Ovary (tissue), 10 donors: Measurements from ENCODE around the gene OBSCN. TPM values are rescaled to one million over a fixed set of nuclear protein-coding genes. Genes with fewer than 3 reads are reported as not detected.

ENCODE experiments used
- DNase-seq, 5 donors: peaks; one replicate each; pipeline ENCODE4 v3.0.0-alpha.2; 2019 to 2020
- H3K27ac ChIP-seq, 2 donors: fragments of 200-600 bp; one replicate each; pipeline versions ENCODE4 v1.5.1 to v1.8.0; 2019 to 2022
- H3K27me3 ChIP-seq: fragments of 200-600 bp; one replicate; pipeline ENCODE4 v1.8.0; 2022
- H3K36me3 ChIP-seq: fragments of 200-600 bp; sonication (generic); one replicate; pipeline ENCODE4 v1.5.1; 2019
- H3K4me1 ChIP-seq: one replicate; pipeline ENCODE4 v1.8.1; 2013; ENCODE audit warnings: mild to moderate bottlenecking, moderate library complexity; ENCODE audit not compliant: insufficient read depth
- H3K4me3 ChIP-seq: fragments of 200-600 bp; sonication (generic); one replicate; pipeline ENCODE4 v1.5.1; 2017
- H3K9me3 ChIP-seq, 2 donors: fragments of 200-600 bp in 1 of 2; sonication (generic) in 1 of 2; one replicate each; pipeline versions ENCODE4 v1.5.1 to v1.8.1; 2013 to 2019; ENCODE audit warnings: mild to moderate bottlenecking in 1 of 2, moderate library complexity in 1 of 2
- EP300 ChIP-seq: sonication (generic); formaldehyde crosslinking; IDR thresholded peaks from one replicate; pipeline ENCODE4 v1.6.1; 2017; ENCODE audit warnings: antibody characterized with exemption
- POLR2A ChIP-seq: fragments of 450-650 bp; IDR thresholded peaks from one replicate; pipeline ENCODE4 v1.6.1; 2017; ENCODE audit warnings: antibody characterized with exemption, mild to moderate bottlenecking, moderate library complexity
- WGBS, 3 donors: extraction: QIAGEN DNeasy Blood & Tissue Kit in 1 of 3; methylation state at CpG; one replicate each; pipeline versions ENCODE4 v1.1.5 to v1.1.7; 2013 to 2017; 5-methylcytosine and 5-hydroxymethylcytosine counted together
- intact Hi-C, 4 donors: fragments of 100-400 bp; cut with DNase I; formaldehyde crosslinking; loops; one replicate each; pipeline versions ENCODE4 v1.11.0 to v1.15.1; 2022 to 2023
- long read RNA-seq, 3 donors: library from polyadenylated mRNA in 2 of 3; unstranded in 2 of 3; transcript quantifications; one replicate each; pipeline ENCODE4 v2.0.0 and lab custom pipeline, GENCODE V29; 2021 to 2026
- polyA plus RNA-seq, 2 donors: library from polyadenylated mRNA; stranded (reverse); fragments of 200-250 nt in 1 of 2; fragments of 350-450 nt in 1 of 2; fragmentation: Illumina TruSeq in 1 of 2; extraction: RNeasy Lipid Tissue Mini Kit (QIAGEN cat#74804) in 1 of 2; gene quantifications; one replicate each; pipeline ENCODE4 v1.2.3, GENCODE V29; 2013 to 2014
- total RNA-seq, 7 donors: library from RNA; depleted of rRNA in 2 of 7; stranded (reverse); fragments of >200 nt in 2 of 7; fragmentation: NEBNext Ultra II Directional in 3 of 7; extraction: Animal tissue kit (Norgen Biotek cat#: 25700) in 3 of 7; gene quantifications; one replicate each; pipeline versions ENCODE4 v1.1.0 to v1.2.4, GENCODE V29; 2016 to 2023
- TF ChIP-seq, protein P1 (sequence below), 3 donors: fragments of 450-650 bp in 2 of 3; fragments of 200-600 bp in 1 of 3; IDR thresholded peaks; one replicate each; pipeline versions ENCODE4 v1.5.1 to v1.8.0; 2016 to 2022; ENCODE audit warnings: antibody characterized with exemption in 3 of 3, mild to moderate bottlenecking in 1 of 3
- donor health status: DM: no; HTN: no; CAD: no; lungs with moderate emphysema.
- donor health status: DM: no; HTN: no; CAD: no.
- donor health status: Bipolar disorder and iron deficiency.
- donor health status: DM: yes; HTN: yes; CAD: no.
- donor health status: DM: no; HTN: no; CAD: no.
- donor health status: DM: yes; HTN: yes; CAD: no.

The OBSCN gene, protein sequence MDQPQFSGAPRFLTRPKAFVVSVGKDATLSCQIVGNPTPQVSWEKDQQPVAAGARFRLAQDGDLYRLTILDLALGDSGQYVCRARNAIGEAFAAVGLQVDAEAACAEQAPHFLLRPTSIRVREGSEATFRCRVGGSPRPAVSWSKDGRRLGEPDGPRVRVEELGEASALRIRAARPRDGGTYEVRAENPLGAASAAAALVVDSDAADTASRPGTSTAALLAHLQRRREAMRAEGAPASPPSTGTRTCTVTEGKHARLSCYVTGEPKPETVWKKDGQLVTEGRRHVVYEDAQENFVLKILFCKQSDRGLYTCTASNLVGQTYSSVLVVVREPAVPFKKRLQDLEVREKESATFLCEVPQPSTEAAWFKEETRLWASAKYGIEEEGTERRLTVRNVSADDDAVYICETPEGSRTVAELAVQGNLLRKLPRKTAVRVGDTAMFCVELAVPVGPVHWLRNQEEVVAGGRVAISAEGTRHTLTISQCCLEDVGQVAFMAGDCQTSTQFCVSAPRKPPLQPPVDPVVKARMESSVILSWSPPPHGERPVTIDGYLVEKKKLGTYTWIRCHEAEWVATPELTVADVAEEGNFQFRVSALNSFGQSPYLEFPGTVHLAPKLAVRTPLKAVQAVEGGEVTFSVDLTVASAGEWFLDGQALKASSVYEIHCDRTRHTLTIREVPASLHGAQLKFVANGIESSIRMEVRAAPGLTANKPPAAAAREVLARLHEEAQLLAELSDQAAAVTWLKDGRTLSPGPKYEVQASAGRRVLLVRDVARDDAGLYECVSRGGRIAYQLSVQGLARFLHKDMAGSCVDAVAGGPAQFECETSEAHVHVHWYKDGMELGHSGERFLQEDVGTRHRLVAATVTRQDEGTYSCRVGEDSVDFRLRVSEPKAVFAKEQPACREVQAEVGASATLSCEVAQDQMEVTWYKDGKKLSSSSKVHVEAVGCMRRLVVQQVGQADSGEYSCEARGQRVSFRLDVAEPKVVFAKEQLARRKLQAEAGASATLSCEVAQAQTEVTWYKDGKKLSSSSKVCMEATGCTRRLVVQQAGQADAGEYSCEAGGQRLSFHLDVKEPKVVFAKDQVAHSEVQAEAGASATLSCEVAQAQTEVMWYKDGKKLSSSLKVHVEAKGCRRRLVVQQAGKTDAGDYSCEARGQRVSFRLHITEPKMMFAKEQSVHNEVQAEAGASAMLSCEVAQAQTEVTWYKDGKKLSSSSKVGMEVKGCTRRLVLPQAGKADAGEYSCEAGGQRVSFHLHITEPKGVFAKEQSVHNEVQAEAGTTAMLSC (N-terminal part only)
- 10 to 100 TPM; 21.7 to 37.1 (median 29.9) TPM for total RNA-seq
- 10 to 100 TPM in 1 of 2 donors, 1 to 10 TPM in 1; 3.5 to 11.9 TPM for polyA plus RNA-seq
- long read RNA-seq, donor 1, partial matches to known transcripts, result 10 of 15 reads
- long read RNA-seq, donor 1, other reads (novel, unspliced or antisense), result 5 of 15 reads
- long read RNA-seq, donor 2, partial matches to known transcripts, result 6 of 8 reads
- long read RNA-seq, donor 2, other reads (novel, unspliced or antisense), result 0 of 8 reads
- long read RNA-seq, donor 3, partial matches to known transcripts, result 11 of 23 reads
- long read RNA-seq, donor 3, other reads (novel, unspliced or antisense), result 12 of 23 reads

DNA sequence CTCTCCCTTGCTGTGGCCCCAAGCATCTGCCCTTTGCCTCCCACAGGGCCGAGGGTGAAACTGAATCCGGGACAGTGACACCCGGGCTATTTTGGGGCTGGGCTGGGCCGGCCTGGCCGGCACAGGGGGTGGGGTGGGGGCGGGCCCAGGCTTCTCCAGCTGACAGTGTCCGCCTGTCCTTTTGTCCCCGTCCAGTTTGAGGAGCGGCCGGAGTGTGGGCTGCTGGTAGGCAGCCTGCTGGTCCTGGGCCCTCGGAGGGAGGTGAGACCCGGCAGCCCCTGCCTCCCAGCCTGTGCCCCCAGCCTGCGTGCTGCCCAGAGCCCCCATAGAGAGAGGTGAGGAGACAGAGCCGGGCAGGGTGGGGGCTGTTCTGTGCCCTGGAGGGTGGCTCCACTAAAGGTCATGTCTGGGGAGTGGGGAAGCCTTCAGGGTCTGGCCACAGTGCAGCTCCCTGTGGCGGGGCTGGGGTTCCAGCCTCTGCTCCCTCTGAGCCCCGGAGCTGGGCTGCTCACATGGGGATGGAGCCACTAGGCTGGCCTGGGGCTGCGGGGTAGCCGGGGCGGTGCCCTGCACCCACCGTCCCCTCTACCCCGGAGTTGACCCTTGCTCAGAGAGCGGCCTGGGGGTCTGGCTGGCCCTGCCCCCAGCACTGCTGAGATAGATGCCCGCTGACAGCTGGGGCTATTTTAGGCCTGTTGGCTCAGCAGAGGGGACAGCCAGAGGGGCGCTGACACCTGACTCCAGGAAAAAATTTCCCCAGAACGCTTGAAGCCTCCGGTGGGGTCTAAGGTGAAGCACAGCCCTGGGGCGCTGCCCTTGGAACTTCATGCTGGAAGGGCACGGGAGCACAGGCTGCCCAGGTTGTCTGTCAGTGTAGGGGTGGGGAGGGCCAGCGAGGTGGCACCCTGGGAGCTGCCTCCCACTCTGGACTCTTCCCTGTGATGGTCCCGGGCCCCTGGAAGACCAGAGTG lies at the start of gene OBSCN:
Gene OBSCN, plus strand, starts transcription at position 194 of the 971 bp plus-strand sequence. CDS start 3,740 bp downstream, outside the sequence.
- no peaks in the 10 kb centered on the region for H3K27me3 ChIP-seq
- TF ChIP-seq, protein P1, sequence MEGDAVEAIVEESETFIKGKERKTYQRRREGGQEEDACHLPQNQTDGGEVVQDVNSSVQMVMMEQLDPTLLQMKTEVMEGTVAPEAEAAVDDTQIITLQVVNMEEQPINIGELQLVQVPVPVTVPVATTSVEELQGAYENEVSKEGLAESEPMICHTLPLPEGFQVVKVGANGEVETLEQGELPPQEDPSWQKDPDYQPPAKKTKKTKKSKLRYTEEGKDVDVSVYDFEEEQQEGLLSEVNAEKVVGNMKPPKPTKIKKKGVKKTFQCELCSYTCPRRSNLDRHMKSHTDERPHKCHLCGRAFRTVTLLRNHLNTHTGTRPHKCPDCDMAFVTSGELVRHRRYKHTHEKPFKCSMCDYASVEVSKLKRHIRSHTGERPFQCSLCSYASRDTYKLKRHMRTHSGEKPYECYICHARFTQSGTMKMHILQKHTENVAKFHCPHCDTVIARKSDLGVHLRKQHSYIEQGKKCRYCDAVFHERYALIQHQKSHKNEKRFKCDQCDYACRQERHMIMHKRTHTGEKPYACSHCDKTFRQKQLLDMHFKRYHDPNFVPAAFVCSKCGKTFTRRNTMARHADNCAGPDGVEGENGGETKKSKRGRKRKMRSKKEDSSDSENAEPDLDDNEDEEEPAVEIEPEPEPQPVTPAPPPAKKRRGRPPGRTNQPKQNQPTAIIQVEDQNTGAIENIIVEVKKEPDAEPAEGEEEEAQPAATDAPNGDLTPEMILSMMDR (IDR thresholded peaks at IDR 0.05), result no peak
- TF ChIP-seq EP300 (no peak), POLR2A (no peak)
- peaks cover 5% of the 10 kb centered on the region for H3K4me1 ChIP-seq
- no peak within 1 kb of the TSS for H3K27ac ChIP-seq
- no peaks in the 10 kb centered on the region for H3K9me3 ChIP-seq
- intact Hi-C loops, result no loop called here
- WGBS, 3 donors, result 34 to 38% (median 35%) methylated on average over 26 to 30 of the region's 30 CpGs
- H3K4me3 ChIP-seq, result no peak within 1 kb of the TSS
- H3K36me3 ChIP-seq, result no peaks in the 10 kb centered on the region
- no peak for DNase-seq

DNA sequence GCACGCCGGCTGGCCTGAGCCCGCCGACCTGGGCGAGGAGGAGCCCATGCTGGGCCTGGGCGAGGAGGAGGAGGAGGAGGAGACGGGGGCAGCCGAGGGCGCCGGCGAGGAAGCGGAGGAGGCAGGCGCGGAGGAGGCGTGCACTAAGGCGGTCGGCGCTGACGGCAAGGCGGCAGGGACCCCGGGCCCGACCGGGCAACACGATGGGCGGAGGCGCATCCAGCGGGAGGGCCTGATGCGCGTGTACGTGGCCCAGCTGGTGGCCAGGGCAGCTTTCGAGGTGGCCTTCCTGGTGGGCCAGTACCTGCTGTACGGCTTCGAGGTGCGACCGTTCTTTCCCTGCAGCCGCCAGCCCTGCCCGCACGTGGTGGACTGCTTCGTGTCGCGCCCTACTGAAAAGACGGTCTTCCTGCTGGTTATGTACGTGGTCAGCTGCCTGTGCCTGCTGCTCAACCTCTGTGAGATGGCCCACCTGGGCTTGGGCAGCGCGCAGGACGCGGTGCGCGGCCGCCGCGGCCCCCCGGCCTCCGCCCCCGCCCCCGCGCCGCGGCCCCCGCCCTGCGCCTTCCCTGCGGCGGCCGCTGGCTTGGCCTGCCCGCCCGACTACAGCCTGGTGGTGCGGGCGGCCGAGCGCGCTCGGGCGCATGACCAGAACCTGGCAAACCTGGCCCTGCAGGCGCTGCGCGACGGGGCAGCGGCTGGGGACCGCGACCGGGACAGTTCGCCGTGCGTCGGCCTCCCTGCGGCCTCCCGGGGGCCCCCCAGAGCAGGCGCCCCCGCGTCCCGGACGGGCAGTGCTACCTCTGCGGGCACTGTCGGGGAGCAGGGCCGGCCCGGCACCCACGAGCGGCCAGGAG lies 49.5 kb upstream of the OBSCN start:
- TF ChIP-seq, protein P1 (IDR thresholded peaks at IDR 0.05), result no peak
- TF ChIP-seq POLR2A (no peak), EP300 (no peak)
- Histone ChIP-seq H3K4me1 (peaks cover 10% of the 10 kb centered on the region), H3K9me3 (no peaks in the 10 kb centered on the region), H3K27me3 (no peaks in the 10 kb centered on the region), H3K4me3 (no peak overlapping the region), H3K36me3 (no peaks in the 10 kb centered on the region), H3K27ac (no peak overlapping the region)
- WGBS, 3 donors, result 13 to 34% (median 21%) methylated on average over 73 to 98 of the region's 98 CpGs
- intact Hi-C loops, result no loop called here
- peak in 2 of 5 donors; percentile 49 to 51 for DNase-seq

DNA sequence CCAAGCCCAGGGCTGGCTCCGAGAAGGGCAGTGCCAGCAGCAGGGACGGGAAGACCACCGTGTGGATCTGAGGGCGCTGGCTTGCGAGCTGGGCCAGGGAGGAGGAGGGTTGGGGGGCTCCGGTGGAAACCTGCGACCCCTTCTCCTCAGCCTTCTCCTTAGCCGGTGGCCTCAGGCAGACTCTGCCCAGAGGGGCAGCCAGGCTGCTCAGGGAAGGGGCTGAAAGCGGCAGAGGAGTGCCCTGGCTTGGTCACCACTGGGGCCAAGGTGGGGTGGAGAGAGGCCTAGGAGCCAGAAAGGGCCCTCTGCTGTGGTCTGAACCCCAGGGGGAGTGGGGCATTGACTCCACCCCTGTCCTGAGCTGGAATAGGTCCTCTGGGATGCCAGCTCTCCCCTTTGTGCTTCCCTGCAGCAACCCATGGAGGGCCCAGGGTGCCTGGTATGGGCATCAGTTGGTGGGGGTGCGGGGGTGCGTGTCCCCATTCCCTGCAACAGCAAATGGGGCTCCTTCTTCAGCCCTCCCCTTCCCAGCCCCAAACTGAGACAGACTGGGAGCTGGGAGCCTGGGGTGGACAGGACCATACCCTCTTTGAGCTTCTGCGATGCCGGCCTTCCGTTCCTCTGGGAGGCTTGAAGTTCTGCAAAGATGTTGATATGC lies 48.7 kb upstream of the OBSCN start:
- DNase-seq, result peak in 2 of 5 donors; percentile 24 to 35
- Histone ChIP-seq H3K36me3 (no peaks in the 10 kb centered on the region), H3K27me3 (no peaks in the 10 kb centered on the region), H3K9me3 (no peaks in the 10 kb centered on the region), H3K4me3 (no peak overlapping the region), H3K27ac (no peak overlapping the region), H3K4me1 (peaks cover 10% of the 10 kb centered on the region)
- intact Hi-C loops, result no loop called here
- WGBS, 3 donors, result 67 to 81% (median 80%) methylated on average over 14 of the region's 14 CpGs
- no peak for TF ChIP-seq EP300
- no peak for TF ChIP-seq POLR2A
- TF ChIP-seq, protein P1 (IDR thresholded peaks at IDR 0.05), result no peak
